Activated T-helper 1 cell treated with anti-CD3 and anti-CD28 coated beads, Interleukin-12 subunit alpha, Interleukin-12 subunit beta, Interleukin-2, Interleukin-4 antibody, amounts not matched to agents 30 ng/mL and 10 ng/mL and 1 ng/mL, durations not matched to agents 14 hours and 24 hours and 36 hours (primary cell): Measurements from ENCODE around the gene DGAT2L6. TPM values are rescaled to one million over a fixed set of nuclear protein-coding genes. Genes with fewer than 3 reads are reported as not detected.
"Not testable (repeated sequence)": the region's sequence is repeated elsewhere in the genome, so short reads cannot be mapped to it uniquely, and the experiment has no call there.

Experiments used
- DNase-seq: peaks from one replicate; pipeline ENCODE4 v3.0.0; 2021; ENCODE audit warnings: low spot score
- H3K27ac Mint-ChIP-seq: one replicate; pipeline ENCODE4 v1.8.0; 2021; ENCODE audit warnings: mild to moderate bottlenecking, mixed read lengths
- H3K27me3 Mint-ChIP-seq: one replicate; pipeline ENCODE4 v1.8.0; 2022; ENCODE audit warnings: mild to moderate bottlenecking, moderate library complexity, mixed read lengths; ENCODE audit not compliant: insufficient read depth
- H3K36me3 Mint-ChIP-seq: one replicate; pipeline ENCODE4 v1.8.0; 2021; ENCODE audit warnings: low read depth, mixed read lengths
- H3K4me1 Mint-ChIP-seq: one replicate; pipeline ENCODE4 v1.8.0; 2021; ENCODE audit warnings: low read depth, mixed read lengths
- H3K4me3 Mint-ChIP-seq: one replicate; pipeline ENCODE4 v1.8.0; 2021; ENCODE audit warnings: mild to moderate bottlenecking, moderate library complexity, mixed read lengths
- H3K9me3 Mint-ChIP-seq: one replicate; pipeline ENCODE4 v1.8.0; 2021; ENCODE audit warnings: mixed read lengths
- intact Hi-C: fragments of 100-400 bp; cut with micrococcal nuclease; formaldehyde crosslinking; loops from one replicate; pipeline ENCODE4 v1.15.1; 2024
- total RNA-seq: library from RNA; stranded (reverse); gene quantifications from 2 replicates; pipeline ENCODE4 v1.2.3, GENCODE V29; 2022

The DGAT2L6 gene
- total RNA-seq, 1 donor from 2014 or later: not detected

- peaks cover 8% of the 10 kb centered on the region for H3K27me3 Mint-ChIP-seq
- H3K9me3 Mint-ChIP-seq: no peaks in the 10 kb centered on the region
- H3K36me3 Mint-ChIP-seq: peaks cover 15% of the 10 kb centered on the region
- intact Hi-C loops: loop anchor here (10.0 kb wide), 1 partner anchor 496 kb away; no protein-coding TSS in a partner anchor
- H3K27ac Mint-ChIP-seq: no peak overlapping the region
- peaks cover 12% of the 10 kb centered on the region for H3K4me1 Mint-ChIP-seq
- H3K4me3 Mint-ChIP-seq: no peak overlapping the region
- DNase-seq: no peak
These were observed 8.8 kb upstream of the DGAT2L6 start for GRCh38 chrX:70168238-70169188.

- intact Hi-C loops: loop anchor here (10.0 kb wide), 1 partner anchor 496 kb away; no protein-coding TSS in a partner anchor
- Mint-ChIP-seq H3K36me3 (peaks cover 15% of the 10 kb centered on the region), H3K4me1 (peaks cover 16% of the 10 kb centered on the region), H3K27ac (no peak overlapping the region), H3K27me3 (peaks cover 8% of the 10 kb centered on the region), H3K9me3 (no peaks in the 10 kb centered on the region), H3K4me3 (no peak overlapping the region)
- no peak for DNase-seq
These were observed 8.0 kb upstream of the DGAT2L6 start for GRCh38 chrX:70169281-70169680.

DNA sequence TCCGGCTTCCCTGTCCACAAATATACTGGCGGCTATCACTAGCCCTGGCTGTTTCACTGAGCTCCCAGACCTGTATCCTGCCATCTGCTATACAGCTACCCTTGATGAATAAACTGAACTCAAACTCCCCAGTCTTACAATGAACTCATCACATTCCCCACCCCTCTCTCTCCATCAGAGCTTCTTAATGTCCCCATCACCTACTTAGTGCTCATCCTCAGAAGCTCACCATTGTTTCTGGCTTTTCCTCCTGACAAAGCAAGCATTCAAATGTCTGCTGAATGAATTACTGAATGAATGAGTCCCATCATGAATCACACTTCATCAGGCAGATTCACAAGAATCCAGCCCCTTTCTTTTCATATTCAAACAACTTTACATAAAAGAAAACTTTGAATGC is 5.7 kb upstream of the DGAT2L6 start:
- H3K36me3 Mint-ChIP-seq: peaks cover 7% of the 10 kb centered on the region
- peaks cover 8% of the 10 kb centered on the region for H3K27me3 Mint-ChIP-seq
- no peaks in the 10 kb centered on the region for H3K9me3 Mint-ChIP-seq
- H3K4me1 Mint-ChIP-seq: peaks cover 25% of the 10 kb centered on the region
- DNase-seq: no peak
- H3K27ac Mint-ChIP-seq: no peak overlapping the region
- no peak overlapping the region for H3K4me3 Mint-ChIP-seq
- intact Hi-C loops: no loop called here

DNA sequence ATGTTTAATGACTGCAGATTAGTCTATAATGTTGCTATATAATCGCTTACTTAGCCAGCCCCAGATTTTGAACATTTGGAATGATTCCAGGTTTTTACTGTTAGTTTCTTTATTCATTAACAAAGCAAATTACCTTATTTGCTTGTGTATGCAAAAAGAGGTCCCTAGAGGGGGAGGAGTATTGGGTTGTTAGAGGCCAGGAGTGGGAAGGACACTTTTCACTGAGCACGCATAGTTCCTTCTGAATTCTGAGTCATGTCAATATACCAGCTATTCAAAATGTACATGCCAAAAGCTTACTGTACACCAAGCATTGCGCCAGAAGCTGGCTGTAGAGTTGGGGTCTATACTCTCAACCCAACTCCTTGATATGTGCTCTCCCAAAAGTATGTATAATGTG is 5.1 kb upstream of the DGAT2L6 start:
- H3K27me3 Mint-ChIP-seq: peaks cover 8% of the 10 kb centered on the region
- intact Hi-C loops: no loop called here
- peaks cover 26% of the 10 kb centered on the region for H3K4me1 Mint-ChIP-seq
- H3K4me3 Mint-ChIP-seq: no peak overlapping the region
- peaks cover 4% of the 10 kb centered on the region for H3K36me3 Mint-ChIP-seq
- DNase-seq: no peak
- H3K9me3 Mint-ChIP-seq: no peaks in the 10 kb centered on the region
- H3K27ac Mint-ChIP-seq: no peak overlapping the region

DNA sequence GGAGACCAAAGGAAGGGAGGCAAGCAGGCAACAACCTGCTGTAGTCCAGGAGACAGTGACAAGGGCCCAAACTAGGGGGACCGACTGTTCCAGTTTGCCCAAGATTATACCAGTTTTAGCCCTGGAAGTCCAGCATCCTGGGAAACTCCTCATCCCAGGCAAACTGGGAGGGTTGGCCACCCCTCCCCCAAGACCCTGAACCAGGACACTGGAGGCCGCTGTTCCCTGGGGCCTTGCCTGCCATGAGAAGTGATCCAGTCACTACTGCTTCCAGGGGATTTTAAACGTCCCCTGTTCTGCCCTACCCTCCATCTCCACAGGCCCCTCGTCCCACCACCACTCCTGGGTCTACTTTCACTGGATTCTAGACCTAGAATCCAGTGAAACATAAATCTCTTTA is 4.3 kb upstream of the DGAT2L6 start:
- peaks cover 22% of the 10 kb centered on the region for H3K4me1 Mint-ChIP-seq
- intact Hi-C loops: no loop called here
- peaks cover 8% of the 10 kb centered on the region for H3K27me3 Mint-ChIP-seq
- no peak for DNase-seq
- no peaks in the 10 kb centered on the region for H3K36me3 Mint-ChIP-seq
- no peak overlapping the region for H3K4me3 Mint-ChIP-seq
- no peak overlapping the region for H3K27ac Mint-ChIP-seq
- no peaks in the 10 kb centered on the region for H3K9me3 Mint-ChIP-seq

GRCh38 chrX:70174754-70175153 is 2.5 kb upstream of the DGAT2L6 start:
- peaks cover 6% of the 10 kb centered on the region for H3K27me3 Mint-ChIP-seq
- intact Hi-C loops: no loop called here
- H3K27ac Mint-ChIP-seq: no peak overlapping the region
- DNase-seq: no peak
- H3K4me1 Mint-ChIP-seq: peaks cover 22% of the 10 kb centered on the region
- H3K9me3 Mint-ChIP-seq: no peaks in the 10 kb centered on the region
- H3K36me3 Mint-ChIP-seq: no peaks in the 10 kb centered on the region
- H3K4me3 Mint-ChIP-seq: no peak overlapping the region

DNA sequence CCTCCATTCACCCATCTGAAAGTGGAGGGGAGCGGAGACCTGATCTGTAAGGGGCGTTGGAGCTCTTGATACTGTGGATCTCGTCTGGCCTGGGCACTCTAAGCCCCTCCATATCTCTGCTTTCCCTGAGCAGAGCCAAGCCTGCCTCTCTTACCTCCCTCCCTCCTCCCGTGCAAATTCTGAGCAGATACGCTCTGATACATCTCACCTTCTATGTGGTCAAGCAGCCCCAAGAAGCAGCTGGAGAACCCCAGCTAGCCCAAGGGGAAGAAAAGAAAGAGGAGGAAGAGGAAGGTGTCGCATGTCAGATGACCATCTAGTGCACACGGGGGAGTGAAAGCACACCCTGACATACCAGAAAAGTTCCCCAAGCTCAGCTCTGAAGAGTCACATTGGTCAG is 1.9 kb upstream of the DGAT2L6 start:
- Mint-ChIP-seq H3K4me1 (peaks cover 22% of the 10 kb centered on the region), H3K27ac (no peak overlapping the region), H3K36me3 (no peaks in the 10 kb centered on the region), H3K9me3 (no peaks in the 10 kb centered on the region), H3K27me3 (peaks cover 6% of the 10 kb centered on the region), H3K4me3 (no peak overlapping the region)
- no peak for DNase-seq
- intact Hi-C loops: no loop called here

DNA sequence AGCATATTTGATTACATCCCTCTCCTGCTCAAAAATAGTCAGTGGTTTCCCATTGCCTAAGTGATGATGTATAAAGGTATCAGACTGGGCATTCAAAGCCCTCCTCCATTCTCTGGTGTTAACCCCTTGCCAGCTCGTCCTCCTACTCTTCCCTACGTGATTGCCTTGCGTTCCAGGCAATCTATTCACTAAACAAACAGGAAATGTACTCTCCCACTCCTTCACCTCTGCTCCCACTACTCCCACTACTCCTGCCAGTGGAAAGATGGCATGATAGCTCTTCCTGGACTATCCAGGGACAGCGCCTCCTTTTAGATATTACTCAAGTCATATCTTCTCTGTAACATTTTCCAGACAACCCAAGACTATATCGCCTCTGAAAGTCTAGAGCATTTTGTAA is 5.8 kb downstream of the DGAT2L6 start:
- H3K27me3 Mint-ChIP-seq: peaks cover 2% of the 10 kb centered on the region
- intact Hi-C loops: no loop called here
- H3K4me3 Mint-ChIP-seq: no peak overlapping the region
- no peak for DNase-seq
- no peak overlapping the region for H3K27ac Mint-ChIP-seq
- no peaks in the 10 kb centered on the region for H3K4me1 Mint-ChIP-seq
- no peaks in the 10 kb centered on the region for H3K36me3 Mint-ChIP-seq
- no peaks in the 10 kb centered on the region for H3K9me3 Mint-ChIP-seq

- intact Hi-C loops: no loop called here
These were observed 12.9 kb downstream of the DGAT2L6 start for GRCh38 chrX:70190225-70190624.

GRCh38 chrX:70196961-70197720 is 19.9 kb downstream of the DGAT2L6 start:
- H3K27ac Mint-ChIP-seq: no peak overlapping the region
- intact Hi-C loops: loop anchor here (1.0 kb wide), 2 partner anchors 66 to 237 kb away; no protein-coding TSS in a partner anchor
- H3K27me3 Mint-ChIP-seq: peaks cover 4% of the 10 kb centered on the region
- H3K4me1 Mint-ChIP-seq: peaks cover 6% of the 10 kb centered on the region
- no peaks in the 10 kb centered on the region for H3K36me3 Mint-ChIP-seq
- peak; percentile 43 for DNase-seq
- no peak overlapping the region for H3K4me3 Mint-ChIP-seq
- H3K9me3 Mint-ChIP-seq: no peaks in the 10 kb centered on the region

More at GRCh38 chrX:70190225-70190624, 12.9 kb downstream of the DGAT2L6 start:
- peaks cover 3% of the 10 kb centered on the region for H3K27me3 Mint-ChIP-seq
- no peaks in the 10 kb centered on the region for H3K36me3 Mint-ChIP-seq
- no peak overlapping the region for H3K27ac Mint-ChIP-seq
- no peak for DNase-seq
- no peak overlapping the region for H3K4me3 Mint-ChIP-seq
- H3K4me1 Mint-ChIP-seq: no peaks in the 10 kb centered on the region
- H3K9me3 Mint-ChIP-seq: no peaks in the 10 kb centered on the region

GRCh38 chrX:70201732-70202131 is 24.4 kb downstream of the DGAT2L6 start:
- H3K27me3 Mint-ChIP-seq: peaks cover 2% of the 10 kb centered on the region
- no peak overlapping the region for H3K4me3 Mint-ChIP-seq
- H3K4me1 Mint-ChIP-seq: peaks cover 6% of the 10 kb centered on the region
- H3K36me3 Mint-ChIP-seq: no peaks in the 10 kb centered on the region
- no peak overlapping the region for H3K27ac Mint-ChIP-seq
- intact Hi-C loops: no loop called here
- no peak for DNase-seq
- H3K9me3 Mint-ChIP-seq: no peaks in the 10 kb centered on the region

- no peaks in the 10 kb centered on the region for H3K9me3 Mint-ChIP-seq
- no peak overlapping the region for H3K27ac Mint-ChIP-seq
- no peak for DNase-seq
- intact Hi-C loops: no loop called here
- no peaks in the 10 kb centered on the region for H3K36me3 Mint-ChIP-seq
- no peaks in the 10 kb centered on the region for H3K4me1 Mint-ChIP-seq
- no peak overlapping the region for H3K4me3 Mint-ChIP-seq
- peaks cover 2% of the 10 kb centered on the region for H3K27me3 Mint-ChIP-seq
These were observed 31.2 kb downstream of the DGAT2L6 start for GRCh38 chrX:70208479-70208878.

- H3K27me3 Mint-ChIP-seq, H3K9me3 Mint-ChIP-seq, intact Hi-C loops, DNase-seq, H3K36me3 Mint-ChIP-seq, H3K27ac Mint-ChIP-seq, H3K4me1 Mint-ChIP-seq, H3K4me3 Mint-ChIP-seq: not testable (repeated sequence)
These were observed 32.3 kb downstream of the DGAT2L6 start for GRCh38 chrX:70209570-70209969.
